ENCODE data around the gene NSUN6. TPM values are rescaled to one million over a fixed set of nuclear protein-coding genes. Genes with fewer than 3 reads are reported as not detected.

Gene NSUN6, protein sequence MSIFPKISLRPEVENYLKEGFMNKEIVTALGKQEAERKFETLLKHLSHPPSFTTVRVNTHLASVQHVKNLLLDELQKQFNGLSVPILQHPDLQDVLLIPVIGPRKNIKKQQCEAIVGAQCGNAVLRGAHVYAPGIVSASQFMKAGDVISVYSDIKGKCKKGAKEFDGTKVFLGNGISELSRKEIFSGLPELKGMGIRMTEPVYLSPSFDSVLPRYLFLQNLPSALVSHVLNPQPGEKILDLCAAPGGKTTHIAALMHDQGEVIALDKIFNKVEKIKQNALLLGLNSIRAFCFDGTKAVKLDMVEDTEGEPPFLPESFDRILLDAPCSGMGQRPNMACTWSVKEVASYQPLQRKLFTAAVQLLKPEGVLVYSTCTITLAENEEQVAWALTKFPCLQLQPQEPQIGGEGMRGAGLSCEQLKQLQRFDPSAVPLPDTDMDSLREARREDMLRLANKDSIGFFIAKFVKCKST
- 4.5 and 5.0 TPM in 2 replicates for total RNA-seq

DNA sequence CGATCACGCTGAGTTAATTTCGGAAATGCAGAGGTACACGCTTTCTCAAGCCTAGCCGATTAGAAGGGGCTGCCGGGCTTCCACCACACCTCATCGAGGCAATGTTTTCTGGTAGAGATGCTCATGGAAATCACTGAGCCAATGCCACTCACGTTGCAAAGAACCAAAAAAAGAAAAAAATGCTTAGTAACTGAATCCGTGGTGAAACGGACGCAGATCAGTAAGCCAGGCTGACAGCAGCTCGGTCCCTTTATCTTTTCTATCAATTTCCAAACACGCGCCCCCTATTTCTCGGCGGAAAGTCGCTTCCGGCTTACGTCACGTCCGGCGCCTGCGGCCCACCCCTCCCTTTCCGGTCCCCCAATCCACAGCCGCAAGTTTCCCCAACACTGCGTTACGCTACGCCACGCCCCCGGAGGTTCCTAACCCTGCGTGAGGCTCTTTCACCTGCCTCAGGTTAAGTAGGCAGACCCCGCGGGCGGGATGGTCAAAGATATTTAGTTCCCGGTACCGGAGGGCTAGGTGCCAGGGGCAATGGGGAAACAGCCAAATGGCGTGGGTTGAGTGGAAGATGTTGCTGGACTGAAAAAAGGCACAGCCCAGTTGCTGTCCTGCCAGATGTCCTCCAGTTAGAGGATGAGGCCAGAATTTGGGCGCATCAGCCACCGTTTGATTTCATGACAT is at the start of gene NSUN6:
Gene NSUN6, minus strand, starts transcription at position 264 of the 684 bp plus-strand sequence. CDS start 384 bp downstream, outside the sequence.

GRCh38 chr10:18659125-18659818 is 7.9 kb upstream of the NSUN6 start, which contains the start of gene ARL5B:
Gene ARL5B (plus strand): TSS chr10:18659431. CDS start chr10:18659638, 207 bp downstream.

Other genes starting within 250 kb of the NSUN6 start
- 15.6 and 25.6 TPM in 2 replicates for gene ARL5B, start 7.8 kb upstream of the NSUN6 start, total RNA-seq

Data from epithelial cell of alveolus of lung (primary cell).